ENCODE measurements around the gene DNAJA2.
"Not testable (repeated sequence)": the region's sequence is repeated elsewhere in the genome, so short reads cannot be mapped to it uniquely, and the experiment has no call there.

Gene DNAJA2

DNA sequence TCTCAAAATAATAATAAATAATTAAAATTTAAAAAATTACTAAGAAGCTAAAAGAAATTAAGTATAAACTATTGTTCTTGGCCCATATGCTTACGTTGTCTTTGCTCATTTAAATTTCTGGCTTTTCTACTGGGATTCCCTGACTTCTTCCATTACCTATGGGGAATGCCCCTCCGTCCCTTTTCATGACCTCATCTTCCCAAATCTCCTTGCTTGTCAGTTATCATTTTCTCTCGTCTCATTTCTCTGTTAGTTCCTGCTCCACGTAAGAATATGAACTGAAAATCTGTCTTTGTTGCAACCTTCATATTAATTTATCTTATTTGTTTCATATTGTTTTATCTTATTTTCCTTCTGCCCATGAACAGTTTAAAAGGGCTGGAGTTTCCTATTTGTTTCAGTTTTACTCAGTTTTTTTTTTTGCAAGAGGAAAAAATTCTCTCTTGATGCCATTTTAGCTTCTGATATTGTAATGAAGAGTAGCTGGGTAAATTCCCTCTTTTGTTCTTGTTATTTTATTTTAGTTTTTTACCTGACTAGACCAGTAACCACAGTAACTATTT is 2.5 kb upstream of the DNAJA2 start:
- no peak for DNase-seq (ENCODE audit: low read depth in 2 of 2)

GRCh38 chr16:46975165-46975564 is 1.7 kb upstream of the DNAJA2 start:
- DNase-seq (ENCODE audit: low read depth in 2 of 2): no peak

DNA sequence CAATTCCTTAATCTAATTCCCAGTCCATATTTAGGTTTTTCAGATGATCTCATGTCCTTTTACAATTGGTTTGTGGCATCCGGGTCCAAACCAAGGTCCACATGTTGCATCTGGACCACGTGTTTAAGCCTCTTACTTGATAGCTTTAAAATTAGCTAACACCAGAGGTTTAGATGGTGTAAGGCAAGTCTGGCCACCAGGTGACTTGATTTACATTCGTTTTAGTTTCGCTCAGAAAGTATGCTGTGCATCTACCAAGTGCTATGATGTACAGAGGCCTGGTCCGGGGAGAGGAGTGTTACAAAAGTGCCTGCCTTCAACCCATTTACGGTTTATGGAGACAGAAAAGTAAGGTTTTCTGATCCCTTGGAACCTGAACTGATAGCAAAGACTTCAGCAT is 878 bp upstream of the DNAJA2 start:
- no peak for DNase-seq (ENCODE audit: low read depth in 2 of 2)

- DNase-seq (ENCODE audit: low read depth in 2 of 2): no peak
Observed at GRCh38 chr16:46973996-46974324, 486 bp upstream of the DNAJA2 start.

DNA sequence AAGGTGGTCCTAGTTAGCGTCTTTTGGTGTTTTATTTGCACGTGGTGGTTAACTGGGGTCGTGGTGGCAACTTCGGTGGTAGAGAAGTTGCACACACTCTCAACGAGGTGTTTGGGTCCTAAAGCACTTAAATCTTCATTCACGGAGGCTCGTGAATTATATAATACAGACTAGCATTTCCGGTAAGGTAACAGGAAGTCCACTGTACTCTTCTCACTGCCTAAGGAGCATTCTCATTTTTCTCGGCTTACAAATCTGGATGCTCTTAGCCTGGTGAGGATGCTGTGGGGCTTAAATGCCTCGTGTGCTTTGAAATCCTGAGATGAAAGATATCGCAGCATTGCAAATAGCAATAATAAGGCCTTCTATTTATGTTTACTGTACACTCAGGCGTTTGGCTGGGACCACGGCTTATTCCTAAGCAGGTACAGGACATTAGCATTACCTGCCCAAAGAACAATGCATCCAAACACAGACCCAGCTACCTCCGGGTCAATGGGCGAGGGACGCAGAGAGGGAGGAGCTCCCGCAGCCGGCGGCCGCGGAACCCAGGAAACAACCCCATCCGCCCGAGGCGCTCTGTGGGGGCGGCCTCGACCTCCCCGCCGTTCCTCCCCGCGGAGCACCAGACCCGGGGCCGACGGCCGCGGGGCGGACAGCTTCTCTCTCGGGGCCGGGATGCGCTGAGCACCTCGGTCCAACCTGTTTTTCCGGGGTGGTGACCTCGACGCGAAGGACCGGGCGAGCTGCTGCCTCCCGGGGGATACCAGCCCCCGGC is 856 bp downstream of the DNAJA2 start:
- peak in 1 of 2 donors; percentile 21 for DNase-seq (ENCODE audit: low read depth in 2 of 2)

DNA sequence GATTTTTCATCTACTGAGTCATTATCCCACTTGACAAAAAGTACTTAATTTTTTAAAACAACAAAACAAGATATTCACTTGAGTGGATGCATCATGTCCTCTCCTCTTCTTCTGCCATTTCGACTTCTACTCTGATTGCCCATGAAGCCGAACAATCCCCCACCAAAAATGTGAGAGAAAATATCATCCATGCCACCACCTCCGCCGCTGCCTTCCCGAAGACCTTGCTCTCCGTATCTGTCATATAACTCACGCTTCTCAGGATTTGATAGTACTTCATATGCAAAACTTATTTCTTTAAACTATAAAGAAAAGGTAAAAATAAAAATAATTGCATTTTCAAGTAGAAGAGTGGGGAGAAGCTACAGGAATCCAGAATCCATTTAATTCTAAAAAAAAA is 2.2 kb downstream of the DNAJA2 start:
- no peak for DNase-seq (ENCODE audit: low read depth in 2 of 2)

GRCh38 chr16:46970089-46970488 is 3.4 kb downstream of the DNAJA2 start:
- DNase-seq (ENCODE audit: low read depth in 2 of 2): no peak

GRCh38 chr16:46968063-46968435 is 5.4 kb downstream of the DNAJA2 start:
- DNase-seq (ENCODE audit: low read depth in 2 of 2): no peak

GRCh38 chr16:46962629-46963028 is 10.8 kb downstream of the DNAJA2 start:
- no peak for DNase-seq (ENCODE audit: low read depth in 2 of 2)

DNA sequence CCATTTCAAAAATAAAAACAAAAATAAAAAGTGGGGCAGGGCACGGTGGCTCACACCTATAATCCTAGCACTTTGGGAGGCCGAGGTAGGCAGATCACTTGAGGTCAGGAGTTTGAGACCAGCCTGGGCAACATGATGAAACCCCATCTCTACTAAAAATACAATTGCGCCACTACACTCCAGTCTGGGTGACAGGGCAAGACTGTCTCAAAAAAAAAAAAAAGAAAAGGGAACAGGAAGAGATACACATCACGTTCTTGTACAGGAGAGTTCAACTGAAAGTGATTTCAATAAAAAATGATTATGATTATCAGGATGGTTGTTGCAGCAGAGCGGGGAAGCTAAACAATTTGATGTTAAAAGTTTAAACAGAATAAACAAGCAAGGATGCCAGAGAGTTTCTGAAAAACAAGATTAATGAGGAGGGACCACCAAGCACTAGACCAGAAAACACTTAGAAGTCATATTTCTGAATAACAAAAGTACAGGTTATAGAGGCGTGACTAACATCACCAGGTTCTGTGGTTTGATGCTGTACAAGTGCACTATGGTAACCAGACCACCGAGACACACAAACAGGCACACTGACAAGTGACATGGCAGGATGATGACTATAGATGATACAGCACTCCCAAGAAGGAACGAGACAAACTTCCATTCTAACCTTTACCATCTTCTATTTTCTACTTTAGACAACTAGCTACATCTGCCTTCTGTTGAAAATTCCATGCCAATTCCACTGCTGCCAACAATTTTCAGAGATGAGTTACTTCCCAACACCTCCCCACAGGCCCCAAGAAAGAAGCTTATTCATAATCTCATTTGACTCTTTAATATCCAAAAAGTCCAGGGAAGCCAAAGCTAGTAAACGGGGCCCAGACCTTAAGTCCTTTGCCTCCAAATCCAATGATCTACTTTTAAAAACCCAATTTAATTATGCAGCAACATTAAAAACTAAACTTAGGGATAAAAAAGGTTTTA is 11.8 kb downstream of the DNAJA2 start:
- no peak for DNase-seq (ENCODE audit: low read depth in 2 of 2)

DNA sequence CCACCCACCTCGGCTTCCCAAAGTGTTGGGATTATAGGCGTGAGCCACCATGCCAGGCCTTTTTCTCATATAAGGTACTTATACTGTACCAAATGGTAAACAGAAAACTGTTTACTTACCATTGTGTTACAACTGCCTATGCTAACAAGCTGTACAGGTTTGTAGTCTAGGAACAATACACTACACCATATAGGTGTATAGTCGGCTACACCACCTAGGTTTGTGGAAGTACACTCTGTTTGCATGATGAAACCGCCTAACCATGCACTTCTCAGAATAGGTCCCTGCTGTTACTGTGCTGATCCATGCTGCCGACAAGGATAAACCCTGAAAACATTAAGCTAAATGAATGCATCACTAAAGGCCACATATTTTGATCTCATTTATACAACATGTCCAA is 18.9 kb downstream of the DNAJA2 start:
- no peak for DNase-seq (ENCODE audit: low read depth in 2 of 2)

DNA sequence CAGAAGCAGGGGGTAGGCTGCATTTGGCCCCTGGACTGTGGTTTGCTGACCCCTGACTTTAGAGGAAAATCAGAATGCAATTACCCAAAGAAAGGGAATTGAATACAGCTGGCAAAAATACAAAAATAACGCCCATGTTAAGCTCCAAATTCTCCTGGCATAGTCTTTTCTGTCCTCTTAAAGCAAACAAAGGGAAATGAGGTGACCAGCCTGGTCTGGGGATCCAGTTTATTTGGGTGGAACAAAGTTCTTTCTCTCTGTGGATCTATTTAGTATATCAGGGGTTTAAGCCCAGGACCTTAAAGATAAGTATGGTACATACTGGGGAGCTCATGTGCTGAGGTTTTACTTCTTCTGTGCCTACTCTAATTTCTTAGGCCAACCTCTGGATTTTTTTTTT is 23.5 kb downstream of the DNAJA2 start:
- no peak for DNase-seq (ENCODE audit: low read depth in 2 of 2)

DNA sequence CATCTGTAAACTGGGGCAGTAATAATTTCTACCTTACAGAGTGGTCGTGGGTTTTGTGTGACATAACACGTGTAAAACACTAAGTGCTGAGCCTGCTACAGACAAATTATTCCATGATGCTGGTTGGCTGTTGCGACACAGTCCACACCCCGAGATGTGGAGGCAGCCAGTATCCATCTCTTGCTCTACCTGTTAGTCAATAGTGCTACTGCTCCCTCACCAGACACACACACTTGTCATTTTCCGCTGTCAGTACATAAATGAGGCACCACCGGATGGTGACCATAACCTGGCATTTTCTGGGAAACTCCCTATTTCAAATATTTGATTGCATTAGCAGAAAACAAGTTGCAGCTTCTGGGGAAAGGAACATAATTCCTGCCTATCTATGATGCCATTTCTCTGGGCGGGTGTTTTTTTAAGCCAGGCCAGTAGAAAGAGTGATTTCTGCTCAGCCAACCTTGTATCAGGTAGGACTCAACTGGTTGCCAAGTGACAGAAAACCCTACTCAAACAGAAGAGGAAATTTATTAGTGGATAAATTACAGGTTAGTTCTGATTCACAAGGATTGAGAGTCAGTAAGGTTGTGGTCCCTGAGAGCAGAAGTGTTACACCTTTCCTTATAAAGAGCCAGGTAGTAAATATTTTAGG is 24.1 kb downstream of the DNAJA2 start:
- peak in 1 of 2 donors; percentile 12 for DNase-seq (ENCODE audit: low read depth in 2 of 2)

DNA sequence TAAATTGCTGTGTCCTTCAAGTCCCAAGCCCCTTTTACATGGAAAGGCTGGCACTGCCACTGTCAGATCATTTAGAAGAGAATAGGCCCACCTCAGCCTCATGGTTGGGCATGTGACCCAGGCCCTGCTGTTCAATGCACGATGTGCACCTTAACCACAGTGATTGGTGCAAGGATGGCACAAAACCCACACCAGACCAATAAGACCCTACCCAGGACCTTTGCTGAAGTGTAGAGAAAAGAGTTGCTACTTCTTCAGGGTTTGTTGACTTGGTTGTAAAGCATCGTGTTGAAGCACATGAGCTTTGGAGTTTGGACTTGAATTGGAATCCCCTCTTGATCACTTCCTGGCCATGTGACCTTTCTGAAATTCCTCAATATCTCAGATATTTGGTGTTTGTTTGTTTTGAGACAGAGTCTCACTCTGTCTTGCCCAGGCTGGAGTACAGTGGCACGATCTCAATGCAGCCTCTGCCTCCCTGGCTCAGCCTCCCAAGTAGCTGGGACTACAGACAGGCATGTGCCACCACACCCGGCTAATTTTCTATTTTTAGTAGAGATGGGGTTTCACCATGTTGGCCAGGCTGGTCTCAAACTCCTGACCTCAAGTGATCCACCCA is 24.8 kb downstream of the DNAJA2 start:
- DNase-seq (ENCODE audit: low read depth in 2 of 2): no peak

DNA sequence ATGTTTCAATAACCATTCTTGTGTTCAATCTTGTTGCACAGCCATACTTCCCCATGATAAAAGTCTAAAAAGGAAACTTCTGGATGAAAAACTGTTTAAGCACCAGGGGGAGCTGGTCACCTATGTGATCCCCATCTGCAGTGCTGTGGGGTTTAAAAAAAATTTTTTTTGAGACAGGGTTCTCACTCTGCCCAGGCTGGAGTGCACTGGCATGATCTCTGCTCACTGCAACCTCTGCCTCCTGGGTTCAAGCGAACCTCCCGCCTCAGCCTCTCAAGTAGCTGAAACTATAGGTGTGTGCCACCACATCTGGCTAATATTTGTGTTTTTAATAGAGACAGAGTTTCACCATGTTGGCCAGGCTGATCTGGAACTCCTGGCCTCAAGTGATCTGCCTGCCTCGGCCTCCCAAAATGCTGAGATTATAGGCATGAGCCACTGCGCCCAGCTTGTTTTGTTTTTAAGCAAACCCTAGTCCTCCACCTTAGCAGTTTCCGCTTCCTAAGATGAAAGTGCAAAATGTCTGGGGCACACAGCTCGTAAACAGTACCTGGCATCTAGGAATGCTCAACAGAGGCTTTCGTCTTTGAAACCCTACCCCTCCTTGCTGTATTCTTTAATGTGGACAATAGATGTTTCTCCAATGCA is 25.4 kb downstream of the DNAJA2 start:
- DNase-seq (ENCODE audit: low read depth in 2 of 2): peak in 1 of 2 donors; percentile 22

DNA sequence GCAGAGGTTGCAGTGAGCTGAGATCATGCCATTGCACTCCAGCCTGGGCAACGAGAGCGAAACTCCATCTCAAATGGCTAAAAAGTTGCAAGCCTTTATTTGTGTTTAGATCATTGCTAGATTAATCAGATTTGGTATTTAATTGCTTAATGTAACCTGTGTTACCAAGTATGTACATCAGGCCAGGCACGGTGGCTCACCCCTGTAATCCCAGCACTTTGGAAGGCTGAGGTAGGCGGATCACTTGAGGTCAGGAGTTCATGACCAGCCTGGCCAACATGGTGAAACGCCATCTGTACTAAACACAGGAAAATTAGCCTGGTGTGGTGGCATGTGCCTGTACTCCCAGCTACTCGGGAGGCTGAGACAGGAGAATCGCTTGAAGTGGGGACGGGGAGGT is 28.8 kb downstream of the DNAJA2 start:
- DNase-seq (ENCODE audit: low read depth in 2 of 2): not testable (repeated sequence)

- no peak for DNase-seq (ENCODE audit: low read depth in 2 of 2)
Observed at GRCh38 chr16:46937536-46937935, 35.9 kb downstream of the DNAJA2 start.

DNA sequence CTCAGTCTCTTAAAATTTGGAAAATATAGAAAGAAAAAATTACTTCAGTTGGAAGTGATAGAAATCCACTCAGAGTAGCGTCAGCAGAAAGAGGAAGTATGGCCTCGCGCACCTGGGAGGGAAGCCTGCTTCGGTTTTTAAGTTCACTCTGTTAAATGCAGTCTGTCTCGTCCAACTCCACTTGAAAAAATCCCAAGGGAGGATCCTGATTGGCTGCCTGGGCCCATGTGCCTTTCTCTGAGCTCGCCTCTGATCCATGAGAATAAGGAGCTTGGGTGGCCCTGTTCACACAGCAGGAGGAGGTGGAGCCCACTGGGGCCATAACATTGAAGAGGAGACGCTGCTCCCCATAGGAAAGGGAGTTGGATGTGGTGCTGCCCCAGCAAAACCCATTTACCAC is 40.7 kb downstream of the DNAJA2 start:
- no peak for DNase-seq (ENCODE audit: low read depth in 2 of 2)

GRCh38 chr16:46930861-46931260 is 42.6 kb downstream of the DNAJA2 start:
- no peak for DNase-seq (ENCODE audit: low read depth in 2 of 2)

- DNase-seq (ENCODE audit: low read depth in 2 of 2): peak; percentile 52 to 59
Observed at GRCh38 chr16:46929378-46930332, 43.8 kb downstream of the DNAJA2 start.
